GM19025 (cell line): ENCODE results near the gene MAGI1.

ENCODE experiments used
- ATAC-seq: cut with Tn5 transposase; IDR thresholded peaks from one replicate; pipeline ENCODE4 v1.9.1; 2021; ENCODE audit warnings: mild to moderate bottlenecking, low read depth, moderate library complexity; ENCODE audit not compliant: unreplicated experiment

Gene MAGI1

DNA sequence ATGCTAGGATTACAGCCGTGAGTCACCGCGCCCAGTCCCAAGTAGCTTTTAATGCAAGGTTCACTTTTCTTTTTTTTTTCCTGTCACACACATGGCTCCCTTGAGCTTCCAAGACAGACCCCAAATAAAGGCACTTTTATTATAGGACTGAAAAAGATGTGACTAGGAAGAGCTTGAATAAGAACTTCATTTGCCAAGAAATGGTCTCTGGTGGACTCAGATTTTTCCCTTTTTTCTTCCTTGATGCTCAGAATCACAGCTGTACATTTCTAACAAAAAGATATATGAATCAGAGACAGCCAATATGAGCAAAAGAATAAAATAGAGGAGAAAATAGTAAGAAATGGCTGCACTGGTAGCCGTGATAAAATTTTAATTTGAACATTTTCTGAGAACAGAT is 337.2 kb downstream of the MAGI1 start:
- no peak for ATAC-seq

- no peak for ATAC-seq
Observed at GRCh38 chr3:65689436-65689835, 349.3 kb downstream of the MAGI1 start.

DNA sequence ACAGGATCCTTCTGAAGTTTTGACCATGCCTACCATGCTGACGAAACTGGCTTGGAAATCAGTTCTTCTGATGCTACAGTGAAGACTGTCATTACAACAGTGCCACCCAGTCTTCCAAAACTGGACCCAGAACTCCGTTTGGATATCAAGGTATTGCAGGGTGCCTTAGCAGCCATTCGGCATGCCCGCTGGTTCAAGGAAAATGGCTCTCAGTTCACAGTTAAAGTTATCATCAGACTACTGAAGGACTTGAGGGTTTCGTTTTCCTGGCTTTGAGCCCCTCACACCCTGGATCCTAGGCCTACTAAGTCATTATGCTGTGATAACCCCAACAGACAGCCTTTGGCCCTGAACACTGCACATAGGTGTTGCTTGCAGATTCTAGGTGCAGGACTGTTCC is 351.0 kb downstream of the MAGI1 start:
- ATAC-seq, result no peak

DNA sequence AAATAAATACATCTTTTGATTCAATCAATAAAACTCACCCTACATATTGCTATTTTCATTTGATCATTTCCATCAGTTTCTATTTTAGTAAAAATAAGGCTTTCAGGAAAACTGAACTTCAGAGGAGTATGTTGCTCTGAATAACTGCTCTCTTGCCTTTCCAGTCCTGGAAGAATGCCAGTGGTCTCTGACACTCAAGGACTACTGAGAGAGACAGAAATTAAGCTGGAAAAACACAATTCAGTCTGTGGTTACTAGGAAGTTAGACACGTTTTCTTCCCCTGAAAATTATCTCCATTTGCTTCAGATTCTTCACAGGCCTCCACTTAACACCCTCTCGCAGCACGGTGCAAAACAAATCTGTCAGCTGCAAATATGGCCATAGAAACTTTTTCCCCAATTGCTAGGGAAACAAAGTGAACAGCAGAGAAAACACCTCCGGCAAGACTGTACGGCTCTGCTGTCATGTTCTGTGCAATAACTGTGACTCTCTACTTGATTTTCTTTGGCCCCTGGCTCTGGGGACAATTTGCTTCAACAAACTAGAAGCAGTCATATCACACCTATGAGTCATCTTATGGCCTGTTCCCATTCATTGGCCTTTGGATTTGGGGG is 353.0 kb downstream of the MAGI1 start:
- no peak for ATAC-seq

DNA sequence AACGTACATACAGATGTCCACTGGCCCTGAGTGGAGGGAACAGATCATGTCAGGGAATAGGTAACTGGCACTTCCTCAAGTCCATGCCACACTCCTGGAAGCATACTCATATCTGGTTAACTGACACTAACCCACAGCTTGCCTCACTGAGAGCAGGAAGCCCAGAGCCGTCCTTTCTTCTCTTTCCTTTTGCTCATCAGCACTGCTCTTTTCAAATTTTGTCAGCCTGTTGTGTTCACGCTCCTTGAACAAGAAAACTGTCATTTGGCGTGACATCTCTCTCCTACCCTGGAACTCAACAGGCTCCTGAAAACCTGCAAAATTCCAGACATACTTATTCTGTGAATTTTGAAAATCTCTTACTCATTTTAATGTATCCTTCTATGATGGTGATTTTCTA is 360.2 kb downstream of the MAGI1 start:
- ATAC-seq, result no peak

GRCh38 chr3:65677486-65678010 is 361.2 kb downstream of the MAGI1 start:
- ATAC-seq, result no peak

DNA sequence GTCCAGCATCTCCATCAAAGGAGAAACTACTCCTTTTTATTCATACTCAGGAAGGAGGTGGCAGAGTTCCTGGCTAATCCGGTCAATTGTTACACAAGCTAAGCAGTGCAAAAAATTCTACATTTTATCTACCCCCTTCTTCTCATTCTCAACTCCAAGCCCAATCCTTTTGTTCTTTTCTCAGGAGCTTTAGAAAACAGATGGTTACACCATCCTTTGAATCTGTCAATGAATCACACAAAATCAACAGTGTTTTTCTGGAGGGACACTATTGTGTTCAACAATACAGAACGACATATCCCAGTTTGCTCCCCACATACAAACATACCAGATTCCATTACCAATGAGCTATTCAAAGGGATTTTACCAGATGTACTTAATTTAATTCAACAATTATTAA is 362.1 kb downstream of the MAGI1 start:
- no peak for ATAC-seq

GRCh38 chr3:65675011-65675410 is 363.7 kb downstream of the MAGI1 start:
- no peak for ATAC-seq

DNA sequence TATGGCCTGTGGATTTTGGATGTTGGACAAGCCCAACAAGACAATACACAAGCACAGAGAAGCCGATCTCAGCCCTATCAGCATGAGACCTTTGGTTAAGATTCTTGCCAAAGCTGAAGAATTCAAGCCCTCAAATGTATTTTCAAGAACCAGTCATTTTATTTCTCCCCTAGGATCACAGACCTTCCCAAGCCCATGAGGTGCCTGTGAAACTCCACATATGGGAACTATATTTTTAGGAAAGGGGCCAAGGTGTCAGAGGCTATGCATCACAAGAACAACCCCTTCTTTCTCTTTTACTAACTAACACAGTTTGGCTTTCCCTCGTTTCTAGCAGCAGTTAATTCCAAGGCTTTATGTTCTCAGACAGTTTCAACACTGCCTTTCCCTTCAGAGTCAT is 364.5 kb downstream of the MAGI1 start:
- ATAC-seq, result no peak

- no peak for ATAC-seq
Observed at GRCh38 chr3:65672871-65673815, 365.6 kb downstream of the MAGI1 start.

GRCh38 chr3:65672061-65672460 is 366.7 kb downstream of the MAGI1 start:
- ATAC-seq, result no peak

DNA sequence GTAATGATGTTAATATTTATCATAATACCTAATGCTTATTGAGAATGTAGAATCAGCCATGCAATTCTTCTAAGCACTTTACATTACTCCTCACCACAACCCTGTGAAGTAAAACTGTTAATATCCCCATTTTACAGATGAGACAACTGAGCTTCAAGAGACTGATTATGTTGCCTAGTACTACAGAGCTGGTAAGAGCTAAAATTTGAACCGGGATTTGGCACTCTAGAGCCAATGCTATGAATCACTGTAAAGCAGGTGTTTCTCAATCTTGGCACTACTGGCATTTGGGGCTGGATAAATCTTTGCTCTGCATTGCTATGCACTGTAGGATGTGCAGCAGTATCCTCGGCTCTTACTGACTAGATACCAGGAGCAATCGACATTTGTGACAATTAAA is 367.7 kb downstream of the MAGI1 start:
- no peak for ATAC-seq

DNA sequence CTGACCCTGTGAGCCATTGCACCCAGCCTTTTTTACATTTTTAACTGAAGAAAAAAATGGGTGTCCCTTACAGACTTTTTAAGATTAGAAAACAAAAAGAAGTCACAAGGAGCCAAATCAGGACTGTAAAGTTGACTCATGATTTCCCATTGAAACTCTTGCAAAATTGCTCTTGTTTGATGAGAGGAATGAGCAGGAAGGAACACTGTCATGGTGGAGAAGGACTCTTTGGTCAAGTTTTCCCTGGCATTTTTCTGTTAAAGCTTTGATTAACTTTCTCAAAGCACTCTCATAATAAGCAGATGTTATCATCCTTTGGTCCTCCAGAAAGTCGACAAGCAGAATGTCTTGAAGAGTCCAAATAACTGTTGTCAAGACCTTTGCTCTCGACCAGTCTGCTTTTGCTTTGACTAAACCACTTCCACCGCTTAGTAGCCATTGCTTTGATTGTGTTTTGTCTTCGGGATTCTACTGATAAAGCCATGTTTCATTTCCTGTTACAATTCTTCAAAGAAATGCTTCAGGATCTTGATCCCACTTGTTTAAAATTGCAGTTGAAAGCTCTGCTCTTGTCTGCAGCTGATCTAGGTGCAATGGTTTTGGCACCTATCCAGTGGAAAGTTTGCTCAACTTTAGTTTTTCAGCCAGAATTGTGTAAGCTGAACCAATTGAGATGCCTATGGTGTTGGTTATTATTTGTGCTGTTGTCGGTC is 369.4 kb downstream of the MAGI1 start:
- no peak for ATAC-seq

DNA sequence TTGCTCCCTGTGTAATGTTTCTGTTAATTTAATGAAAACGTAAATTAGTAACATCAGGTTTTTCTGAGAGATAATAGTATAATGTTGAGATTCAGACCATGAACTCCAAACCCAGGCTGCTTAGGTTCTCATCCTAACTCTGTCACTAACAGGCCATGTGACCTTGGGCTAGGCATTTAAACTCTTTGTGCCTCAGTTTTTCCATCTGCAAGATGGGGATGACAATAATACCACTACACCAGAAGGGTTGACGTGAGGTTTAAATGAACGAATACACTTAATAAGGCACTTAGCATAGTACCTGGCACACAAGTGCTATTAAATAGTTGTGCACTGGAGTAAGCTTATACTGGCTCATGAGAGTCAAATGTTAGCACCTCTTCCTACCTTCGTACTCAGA is 370.8 kb downstream of the MAGI1 start:
- ATAC-seq, result no peak

GRCh38 chr3:65666448-65667091 is 372.1 kb downstream of the MAGI1 start:
- ATAC-seq, result no peak

- no peak for ATAC-seq
Observed at GRCh38 chr3:65665915-65666314, 372.8 kb downstream of the MAGI1 start.

- no peak for ATAC-seq
Observed at GRCh38 chr3:65664931-65665330, 373.8 kb downstream of the MAGI1 start.

DNA sequence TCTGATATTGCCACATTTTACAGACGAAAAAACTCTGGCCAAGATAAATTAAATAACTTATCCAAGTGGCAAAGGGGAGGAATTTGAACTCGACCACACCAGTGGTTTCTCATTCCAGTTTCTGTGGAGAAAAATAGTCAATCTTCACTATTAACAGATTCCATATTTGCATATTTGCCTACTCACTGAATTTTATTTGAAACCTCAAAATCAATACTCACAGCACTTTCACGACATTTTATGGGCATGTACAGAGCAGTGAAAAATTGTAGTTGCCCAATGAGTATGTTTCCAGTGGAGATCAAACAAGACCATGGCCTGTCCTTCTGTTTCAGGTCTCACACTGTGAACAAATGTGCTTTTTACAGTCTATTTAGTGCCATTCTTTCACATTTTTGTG is 374.3 kb downstream of the MAGI1 start:
- ATAC-seq, result no peak

DNA sequence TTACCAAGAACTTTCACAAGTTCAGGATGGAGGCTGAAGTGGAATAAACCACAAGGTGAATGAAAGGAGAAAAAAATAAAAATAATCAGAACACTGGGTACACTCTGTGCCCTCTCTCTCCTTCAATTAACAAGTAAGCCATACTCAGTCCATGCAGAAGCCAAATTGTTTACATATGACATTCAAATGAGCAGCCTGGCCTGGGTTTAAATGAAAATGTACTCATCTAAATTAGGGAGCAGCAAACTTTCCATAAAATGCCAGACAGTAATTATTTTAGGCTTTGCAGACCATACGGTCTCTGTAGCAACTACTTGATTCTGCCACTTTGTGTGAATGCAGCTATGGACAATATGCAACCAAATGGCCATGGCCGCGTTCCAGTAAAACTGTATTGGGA is 376.6 kb downstream of the MAGI1 start:
- ATAC-seq, result no peak

- ATAC-seq, result no peak
Observed at GRCh38 chr3:65660000-65660598, 378.6 kb downstream of the MAGI1 start.
